Measurements from ENCODE around the gene KRTAP9-2. TPM values are rescaled to one million over a fixed set of nuclear protein-coding genes. Genes with fewer than 3 reads are reported as not detected.
"Not testable (repeated sequence)": the region's sequence is repeated elsewhere in the genome, so short reads cannot be mapped to it uniquely, and the experiment has no call there.

The KRTAP9-2 gene
- not detected for polyA plus RNA-seq
- long read RNA-seq, donor 1, result 0 reads
- long read RNA-seq, donor 2, result 0 reads
- long read RNA-seq, donor 3, result 0 reads
- long read RNA-seq, donor 4, result 0 reads
- long read RNA-seq, donor 5, result 0 reads
- long read RNA-seq, donor 6, result 0 reads
- long read RNA-seq, donor 7, result 0 reads
- long read RNA-seq, donor 8, result 0 reads
- long read RNA-seq, donor 9, result 0 reads
- long read RNA-seq, donor 10, result 0 reads

DNA sequence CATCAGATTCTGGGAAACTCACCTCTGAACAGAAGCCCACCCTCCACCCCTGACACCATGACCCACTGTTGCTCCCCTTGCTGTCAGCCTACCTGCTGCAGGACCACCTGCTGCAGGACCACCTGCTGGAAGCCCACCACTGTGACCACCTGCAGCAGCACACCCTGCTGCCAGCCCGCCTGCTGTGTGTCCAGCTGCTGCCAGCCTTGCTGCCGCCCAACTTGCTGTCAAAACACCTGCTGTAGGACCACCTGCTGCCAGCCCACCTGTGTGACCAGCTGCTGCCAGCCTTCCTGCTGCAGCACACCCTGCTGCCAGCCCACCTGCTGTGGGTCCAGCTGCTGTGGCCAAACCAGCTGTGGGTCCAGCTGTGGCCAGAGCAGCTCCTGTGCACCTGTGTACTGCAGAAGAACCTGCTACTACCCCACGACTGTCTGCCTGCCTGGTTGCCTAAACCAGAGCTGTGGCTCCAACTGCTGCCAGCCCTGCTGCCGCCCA lies at the start of gene KRTAP9-2:
TSS of gene KRTAP9-2 (plus strand) at position 51 of the 498 bp plus-strand sequence. CDS start at position 58, 7 bp downstream.
- H3K27ac ChIP-seq (ENCODE audit: low read depth in 1 of 3, low read length in 2 of 3); FAIRE-seq; H3K4me3 ChIP-seq (ENCODE audit: low read depth in 1 of 3, low read length in 3 of 3); H3K27me3 ChIP-seq (ENCODE audit: control insufficient read depth in 3 of 3, insufficient read depth in 3 of 3, low read length in 3 of 3); H3K9me3 ChIP-seq (ENCODE audit: control insufficient read depth in 2 of 2, insufficient read depth in 1 of 2, low read depth in 1 of 2, low read length in 1 of 2); H3K36me3 ChIP-seq (ENCODE audit: control insufficient read depth in 3 of 3, insufficient read depth in 2 of 3, low read depth in 1 of 3, low read length in 3 of 3); H3K4me1 ChIP-seq (ENCODE audit: control insufficient read depth in 3 of 3, insufficient read depth in 2 of 3, low read depth in 1 of 3, low read length in 2 of 3); DNase-seq: not testable (repeated sequence)
- WGBS, 3 donors, result 7 to 57% (median 30%) methylated on average over 2 to 3 of the region's 4 CpGs

DNA sequence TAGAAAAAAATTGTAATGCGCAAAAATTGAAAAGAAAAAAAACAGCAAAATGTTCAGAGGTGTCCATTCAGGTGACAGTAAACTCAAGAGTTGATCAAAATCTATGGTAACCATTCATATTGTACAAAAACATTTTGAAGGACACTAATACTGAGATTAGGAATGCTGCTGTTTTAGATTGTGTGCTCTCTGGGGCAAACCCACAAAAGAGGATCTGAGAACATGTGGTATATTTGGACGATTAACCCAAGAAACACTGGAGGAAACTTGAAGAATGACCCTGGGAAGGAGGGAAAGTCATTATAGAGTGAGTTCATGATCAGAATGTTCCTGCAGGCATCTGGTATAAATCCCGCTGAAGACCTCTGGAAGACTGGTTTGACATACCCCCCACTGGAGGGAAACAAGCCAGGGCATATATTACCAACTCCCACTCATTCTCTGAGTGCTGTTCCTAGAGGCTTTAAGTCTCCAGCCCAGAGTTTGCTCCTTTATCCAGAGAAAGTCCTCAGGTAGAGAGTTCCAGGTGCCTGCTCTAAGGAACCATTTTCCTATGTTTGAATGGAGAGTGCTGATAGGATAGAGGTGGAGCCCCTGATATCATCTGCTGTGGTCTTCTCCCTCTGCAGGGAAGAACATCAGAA lies 49.6 kb upstream of the KRTAP9-2 start:
- DNase-seq (no peak), FAIRE-seq (no peak)
- Histone ChIP-seq H3K4me3 (ENCODE audit: low read depth in 1 of 3, low read length in 3 of 3) (no peak overlapping the region), H3K27ac (ENCODE audit: low read depth in 1 of 3, low read length in 2 of 3) (no peak overlapping the region), H3K4me1 (ENCODE audit: control insufficient read depth in 3 of 3, insufficient read depth in 2 of 3, low read depth in 1 of 3, low read length in 2 of 3) (no peaks in the 10 kb centered on the region), H3K36me3 (ENCODE audit: control insufficient read depth in 3 of 3, insufficient read depth in 2 of 3, low read depth in 1 of 3, low read length in 3 of 3) (no peaks in the 10 kb centered on the region), H3K9me3 (ENCODE audit: control insufficient read depth in 2 of 2, insufficient read depth in 1 of 2, low read depth in 1 of 2, low read length in 1 of 2) (no peaks in the 10 kb centered on the region), H3K27me3 (ENCODE audit: control insufficient read depth in 3 of 3, insufficient read depth in 3 of 3, low read length in 3 of 3) (peaks cover 0 to 40% (median 4%) of the 10 kb centered on the region in 3 donors)
- WGBS, 3 donors, result 79 to 87% (median 84%) methylated on average over 3 of the region's 3 CpGs

GRCh38 chr17:41177727-41178271 lies 48.6 kb upstream of the KRTAP9-2 start, which contains the start of gene KRTAP4-2:
Gene KRTAP4-2 (minus strand): TSS chr17:41178221. CDS start chr17:41178164, 57 bp downstream.
- Histone ChIP-seq H3K27ac (ENCODE audit: low read depth in 1 of 3, low read length in 2 of 3) (no peak within 1 kb of the TSS), H3K36me3 (ENCODE audit: control insufficient read depth in 3 of 3, insufficient read depth in 2 of 3, low read depth in 1 of 3, low read length in 3 of 3) (no peaks in the 10 kb centered on the region), H3K9me3 (ENCODE audit: control insufficient read depth in 2 of 2, insufficient read depth in 1 of 2, low read depth in 1 of 2, low read length in 1 of 2) (no peaks in the 10 kb centered on the region), H3K27me3 (ENCODE audit: control insufficient read depth in 3 of 3, insufficient read depth in 3 of 3, low read length in 3 of 3) (peaks cover 0 to 34% (median 2%) of the 10 kb centered on the region in 3 donors), H3K4me1 (ENCODE audit: control insufficient read depth in 3 of 3, insufficient read depth in 2 of 3, low read depth in 1 of 3, low read length in 2 of 3) (peaks cover 0 to 2% (median 0%) of the 10 kb centered on the region in 3 donors), H3K4me3 (ENCODE audit: low read depth in 1 of 3, low read length in 3 of 3) (no peak within 1 kb of the TSS)
- FAIRE-seq, result no peak
- no peak for DNase-seq
- WGBS, 3 donors, result 83 to 92% (median 89%) methylated on average over 6 to 7 of the region's 7 CpGs

- DNase-seq (no peak), FAIRE-seq (no peak)
- H3K27me3 ChIP-seq (ENCODE audit: control insufficient read depth in 3 of 3, insufficient read depth in 3 of 3, low read length in 3 of 3), result peaks cover 0 to 34% (median 2%) of the 10 kb centered on the region in 3 donors
- H3K4me1 ChIP-seq (ENCODE audit: control insufficient read depth in 3 of 3, insufficient read depth in 2 of 3, low read depth in 1 of 3, low read length in 2 of 3), result peaks cover 0 to 7% (median 0%) of the 10 kb centered on the region in 3 donors
- no peak overlapping the region for H3K27ac ChIP-seq (ENCODE audit: low read depth in 1 of 3, low read length in 2 of 3)
- no peaks in the 10 kb centered on the region for H3K9me3 ChIP-seq (ENCODE audit: control insufficient read depth in 2 of 2, insufficient read depth in 1 of 2, low read depth in 1 of 2, low read length in 1 of 2)
- 92 to 99% (median 93%) methylated on average over 3 of the region's 3 CpGs for WGBS, 3 donors
- no peaks in the 10 kb centered on the region for H3K36me3 ChIP-seq (ENCODE audit: control insufficient read depth in 3 of 3, insufficient read depth in 2 of 3, low read depth in 1 of 3, low read length in 3 of 3)
- H3K4me3 ChIP-seq (ENCODE audit: low read depth in 1 of 3, low read length in 3 of 3), result no peak overlapping the region
These were observed 48.1 kb upstream of the KRTAP9-2 start for GRCh38 chr17:41178341-41178740.

- DNase-seq (no peak), FAIRE-seq (no peak)
- Histone ChIP-seq H3K27ac (ENCODE audit: low read depth in 1 of 3, low read length in 2 of 3) (no peak overlapping the region), H3K27me3 (ENCODE audit: control insufficient read depth in 3 of 3, insufficient read depth in 3 of 3, low read length in 3 of 3) (peaks cover 0 to 38% (median 2%) of the 10 kb centered on the region in 3 donors), H3K4me3 (ENCODE audit: low read depth in 1 of 3, low read length in 3 of 3) (no peak overlapping the region), H3K4me1 (ENCODE audit: control insufficient read depth in 3 of 3, insufficient read depth in 2 of 3, low read depth in 1 of 3, low read length in 2 of 3) (peaks cover 0 to 7% (median 0%) of the 10 kb centered on the region in 3 donors), H3K9me3 (ENCODE audit: control insufficient read depth in 2 of 2, insufficient read depth in 1 of 2, low read depth in 1 of 2, low read length in 1 of 2) (no peaks in the 10 kb centered on the region), H3K36me3 (ENCODE audit: control insufficient read depth in 3 of 3, insufficient read depth in 2 of 3, low read depth in 1 of 3, low read length in 3 of 3) (no peaks in the 10 kb centered on the region)
- WGBS, 3 donors, result 75 to 93% (median 88%) methylated on average over 1 of the region's 1 CpG
These were observed 47.4 kb upstream of the KRTAP9-2 start for GRCh38 chr17:41178843-41179616.

- DNase-seq (no peak), FAIRE-seq (no peak)
- Histone ChIP-seq H3K4me3 (ENCODE audit: low read depth in 1 of 3, low read length in 3 of 3) (no peak within 1 kb of the TSS), H3K4me1 (ENCODE audit: control insufficient read depth in 3 of 3, insufficient read depth in 2 of 3, low read depth in 1 of 3, low read length in 2 of 3) (peaks cover 0 to 7% (median 0%) of the 10 kb centered on the region in 3 donors), H3K27me3 (ENCODE audit: control insufficient read depth in 3 of 3, insufficient read depth in 3 of 3, low read length in 3 of 3) (peaks cover 0 to 32% (median 2%) of the 10 kb centered on the region in 3 donors), H3K9me3 (ENCODE audit: control insufficient read depth in 2 of 2, insufficient read depth in 1 of 2, low read depth in 1 of 2, low read length in 1 of 2) (no peaks in the 10 kb centered on the region), H3K27ac (ENCODE audit: low read depth in 1 of 3, low read length in 2 of 3) (no peak within 1 kb of the TSS), H3K36me3 (ENCODE audit: control insufficient read depth in 3 of 3, insufficient read depth in 2 of 3, low read depth in 1 of 3, low read length in 3 of 3) (no peaks in the 10 kb centered on the region)
- 62 to 79% (median 63%) methylated on average over 9 of the region's 9 CpGs for WGBS, 3 donors
These were observed 41.9 kb upstream of the KRTAP9-2 start, which contains the start of gene KRTAP4-1 for GRCh38 chr17:41184480-41184961. Gene KRTAP4-1 (minus strand): TSS chr17:41184911. CDS start chr17:41184854, 57 bp downstream.

DNA sequence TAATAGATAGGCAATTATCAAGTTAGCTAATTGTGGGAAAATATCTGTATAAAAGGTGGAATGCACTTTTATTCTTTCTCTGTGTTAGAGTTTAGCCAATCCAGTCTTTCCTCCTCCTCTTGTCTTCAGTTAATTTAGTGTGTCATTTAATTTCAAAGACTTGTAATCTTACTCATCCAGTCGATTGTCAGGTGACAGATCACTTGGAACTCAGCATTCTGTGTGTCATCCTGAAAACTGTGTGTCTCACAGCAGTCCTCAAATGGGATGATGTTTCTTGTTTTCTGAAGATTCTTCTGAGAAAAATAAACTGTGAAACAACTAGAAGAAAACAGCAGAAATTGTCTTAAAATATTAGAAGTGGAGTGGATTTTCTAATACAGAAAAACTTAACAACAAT lies 41.4 kb upstream of the KRTAP9-2 start:
- H3K36me3 ChIP-seq (ENCODE audit: control insufficient read depth in 3 of 3, insufficient read depth in 2 of 3, low read depth in 1 of 3, low read length in 3 of 3), result no peaks in the 10 kb centered on the region
- H3K4me3 ChIP-seq (ENCODE audit: low read depth in 1 of 3, low read length in 3 of 3), result no peak overlapping the region
- H3K4me1 ChIP-seq (ENCODE audit: control insufficient read depth in 3 of 3, insufficient read depth in 2 of 3, low read depth in 1 of 3, low read length in 2 of 3), result peaks cover 0 to 7% (median 0%) of the 10 kb centered on the region in 3 donors
- peaks cover 0 to 31% (median 2%) of the 10 kb centered on the region in 3 donors for H3K27me3 ChIP-seq (ENCODE audit: control insufficient read depth in 3 of 3, insufficient read depth in 3 of 3, low read length in 3 of 3)
- no peak overlapping the region for H3K27ac ChIP-seq (ENCODE audit: low read depth in 1 of 3, low read length in 2 of 3)
- no peak for FAIRE-seq
- no peak for DNase-seq
- 10 to 47% (median 11%) methylated on average over 1 of the region's 1 CpG for WGBS, 3 donors
- no peaks in the 10 kb centered on the region for H3K9me3 ChIP-seq (ENCODE audit: control insufficient read depth in 2 of 2, insufficient read depth in 1 of 2, low read depth in 1 of 2, low read length in 1 of 2)

GRCh38 chr17:41186872-41187271 lies 39.6 kb upstream of the KRTAP9-2 start:
- no peaks in the 10 kb centered on the region for H3K9me3 ChIP-seq (ENCODE audit: control insufficient read depth in 2 of 2, insufficient read depth in 1 of 2, low read depth in 1 of 2, low read length in 1 of 2)
- 73 to 94% (median 83%) methylated on average over 2 of the region's 2 CpGs for WGBS, 3 donors
- no peak for DNase-seq
- H3K27ac ChIP-seq (ENCODE audit: low read depth in 1 of 3, low read length in 2 of 3), result no peak overlapping the region
- H3K4me1 ChIP-seq (ENCODE audit: control insufficient read depth in 3 of 3, insufficient read depth in 2 of 3, low read depth in 1 of 3, low read length in 2 of 3), result peaks cover 0 to 7% (median 0%) of the 10 kb centered on the region in 3 donors
- H3K36me3 ChIP-seq (ENCODE audit: control insufficient read depth in 3 of 3, insufficient read depth in 2 of 3, low read depth in 1 of 3, low read length in 3 of 3), result no peaks in the 10 kb centered on the region
- H3K27me3 ChIP-seq (ENCODE audit: control insufficient read depth in 3 of 3, insufficient read depth in 3 of 3, low read length in 3 of 3), result peaks cover 0 to 33% (median 2%) of the 10 kb centered on the region in 3 donors
- no peak for FAIRE-seq
- H3K4me3 ChIP-seq (ENCODE audit: low read depth in 1 of 3, low read length in 3 of 3), result no peak overlapping the region

Measured in small intestine (tissue), 16 donors.